Ascending aorta (tissue), 2 donors: ENCODE data around the gene TFPT. TPM values are rescaled to one million over a fixed set of nuclear protein-coding genes. Genes with fewer than 3 reads are reported as not detected.

Source experiments
- DNase-seq, 2 donors: peaks; one replicate each; pipeline ENCODE4 v3.0.0-alpha.2; 2019; ENCODE audit warnings: low spot score in 2 of 2
- H3K27ac ChIP-seq, 2 donors: fragments of 200-600 bp; sonication (generic); one replicate each; pipeline ENCODE4 v1.5.1; 2016 to 2017; ENCODE audit warnings: mild to moderate bottlenecking in 1 of 2
- H3K27me3 ChIP-seq: fragments of 200-600 bp; sonication (generic); one replicate; pipeline ENCODE4 v1.5.1; 2017
- H3K36me3 ChIP-seq, 2 donors: fragments of 200-600 bp; sonication (generic); one replicate each; pipeline ENCODE4 v1.5.1; 2016
- H3K4me1 ChIP-seq, 2 donors: fragments of 200-600 bp; sonication (generic); one replicate each; pipeline ENCODE4 v1.5.1; 2016 to 2017; ENCODE audit warnings: mild to moderate bottlenecking in 1 of 2
- H3K4me3 ChIP-seq, 2 donors: fragments of 200-600 bp; sonication (generic); one replicate each; pipeline ENCODE4 v1.5.1; 2016 to 2017; ENCODE audit warnings: mild to moderate bottlenecking in 1 of 2
- H3K9me3 ChIP-seq, 2 donors: fragments of 200-600 bp; sonication (generic); one replicate each; pipeline ENCODE4 v1.5.1; 2016
- intact Hi-C: fragments of 100-400 bp; cut with DNase I; formaldehyde crosslinking; loops from one replicate; pipeline ENCODE4 v1.15.1; 2023
- total RNA-seq: library from RNA; depleted of rRNA; stranded (reverse); fragments of >200 nt; gene quantifications from one replicate; pipeline ENCODE4 v1.1.0, GENCODE V29; 2016
- TF ChIP-seq, protein P1 (sequence below), 3 experiments: fragments of 200-600 bp in 2 of 3; fragments of 450-650 bp in 1 of 3; sonication (generic) in 2 of 3; IDR thresholded peaks; one replicate each; pipeline ENCODE4 v1.5.1; 2016 to 2019; ENCODE audit warnings: antibody characterized with exemption in 3 of 3, mild to moderate bottlenecking in 1 of 3, moderate library complexity in 1 of 3

Gene TFPT
- total RNA-seq, 1 donor from 2014 or later, result 10.6 TPM

DNA sequence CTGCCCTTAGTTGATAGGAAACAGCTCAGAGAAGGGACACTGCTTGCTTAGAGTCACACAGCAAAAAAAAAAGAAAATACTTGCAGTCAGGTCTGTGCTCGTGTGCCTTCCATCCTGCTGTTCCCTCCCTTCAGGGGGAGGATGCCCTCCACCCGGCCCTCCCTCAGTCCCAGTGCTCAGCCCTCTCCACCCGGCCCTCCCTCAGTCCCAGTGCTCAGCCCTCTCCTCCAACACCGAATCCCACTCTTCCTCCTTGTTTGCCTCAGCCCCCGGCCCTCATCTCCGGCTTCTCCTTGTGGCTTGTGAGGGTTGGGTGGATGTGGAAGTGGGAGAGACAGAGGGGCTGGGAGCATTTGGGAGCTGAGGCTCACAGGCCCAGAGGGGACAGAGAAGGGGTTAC is 5.8 kb downstream of the TFPT start:
- intact Hi-C loops, result loop anchor here (10.0 kb wide), 1 partner anchor 355 kb away; the partner anchor contains the start of gene LENG9
- peaks cover 5 to 10% of the 10 kb centered on the region in 2 donors for H3K4me1 ChIP-seq
- peaks cover 46 to 53% of the 10 kb centered on the region in 2 donors for H3K36me3 ChIP-seq
- no peak overlapping the region for H3K4me3 ChIP-seq
- H3K27me3 ChIP-seq, result no peaks in the 10 kb centered on the region
- no peaks in the 10 kb centered on the region for H3K9me3 ChIP-seq
- TF ChIP-seq, protein P1, sequence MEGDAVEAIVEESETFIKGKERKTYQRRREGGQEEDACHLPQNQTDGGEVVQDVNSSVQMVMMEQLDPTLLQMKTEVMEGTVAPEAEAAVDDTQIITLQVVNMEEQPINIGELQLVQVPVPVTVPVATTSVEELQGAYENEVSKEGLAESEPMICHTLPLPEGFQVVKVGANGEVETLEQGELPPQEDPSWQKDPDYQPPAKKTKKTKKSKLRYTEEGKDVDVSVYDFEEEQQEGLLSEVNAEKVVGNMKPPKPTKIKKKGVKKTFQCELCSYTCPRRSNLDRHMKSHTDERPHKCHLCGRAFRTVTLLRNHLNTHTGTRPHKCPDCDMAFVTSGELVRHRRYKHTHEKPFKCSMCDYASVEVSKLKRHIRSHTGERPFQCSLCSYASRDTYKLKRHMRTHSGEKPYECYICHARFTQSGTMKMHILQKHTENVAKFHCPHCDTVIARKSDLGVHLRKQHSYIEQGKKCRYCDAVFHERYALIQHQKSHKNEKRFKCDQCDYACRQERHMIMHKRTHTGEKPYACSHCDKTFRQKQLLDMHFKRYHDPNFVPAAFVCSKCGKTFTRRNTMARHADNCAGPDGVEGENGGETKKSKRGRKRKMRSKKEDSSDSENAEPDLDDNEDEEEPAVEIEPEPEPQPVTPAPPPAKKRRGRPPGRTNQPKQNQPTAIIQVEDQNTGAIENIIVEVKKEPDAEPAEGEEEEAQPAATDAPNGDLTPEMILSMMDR (IDR thresholded peaks at IDR 0.05), result no peak
- DNase-seq, result no peak
- H3K27ac ChIP-seq, result no peak overlapping the region

DNA sequence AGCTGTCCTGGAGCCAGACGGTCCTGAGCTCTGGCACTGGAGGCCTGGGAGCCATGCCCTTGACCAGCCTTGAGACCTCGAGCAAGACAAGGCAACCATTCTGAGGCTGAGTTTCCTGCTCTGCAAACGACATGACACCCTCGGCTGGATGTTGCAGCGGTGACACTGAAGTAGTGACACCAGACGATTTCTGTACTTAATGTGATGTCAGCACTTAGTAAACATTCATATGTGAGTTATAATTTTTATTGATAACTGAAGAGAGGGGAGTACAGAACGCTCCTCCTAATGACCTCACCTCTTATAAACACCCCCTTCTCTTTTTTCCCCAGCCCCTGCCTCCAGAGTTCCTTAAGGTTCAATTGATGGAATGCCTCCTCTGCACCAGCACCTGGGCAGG is 7.0 kb downstream of the TFPT start:
- H3K27ac ChIP-seq, result no peak overlapping the region
- no peak for DNase-seq
- intact Hi-C loops, result loop anchor here (10.0 kb wide), 1 partner anchor 356 kb away; the partner anchor contains the start of gene LENG9
- H3K4me3 ChIP-seq, result no peak overlapping the region
- peaks cover 0 to 3% of the 10 kb centered on the region in 2 donors for H3K4me1 ChIP-seq
- H3K27me3 ChIP-seq, result no peaks in the 10 kb centered on the region
- H3K9me3 ChIP-seq, result no peaks in the 10 kb centered on the region
- peaks cover 46 to 53% of the 10 kb centered on the region in 2 donors for H3K36me3 ChIP-seq
- TF ChIP-seq, protein P1 (IDR thresholded peaks at IDR 0.05), result no peak

DNA sequence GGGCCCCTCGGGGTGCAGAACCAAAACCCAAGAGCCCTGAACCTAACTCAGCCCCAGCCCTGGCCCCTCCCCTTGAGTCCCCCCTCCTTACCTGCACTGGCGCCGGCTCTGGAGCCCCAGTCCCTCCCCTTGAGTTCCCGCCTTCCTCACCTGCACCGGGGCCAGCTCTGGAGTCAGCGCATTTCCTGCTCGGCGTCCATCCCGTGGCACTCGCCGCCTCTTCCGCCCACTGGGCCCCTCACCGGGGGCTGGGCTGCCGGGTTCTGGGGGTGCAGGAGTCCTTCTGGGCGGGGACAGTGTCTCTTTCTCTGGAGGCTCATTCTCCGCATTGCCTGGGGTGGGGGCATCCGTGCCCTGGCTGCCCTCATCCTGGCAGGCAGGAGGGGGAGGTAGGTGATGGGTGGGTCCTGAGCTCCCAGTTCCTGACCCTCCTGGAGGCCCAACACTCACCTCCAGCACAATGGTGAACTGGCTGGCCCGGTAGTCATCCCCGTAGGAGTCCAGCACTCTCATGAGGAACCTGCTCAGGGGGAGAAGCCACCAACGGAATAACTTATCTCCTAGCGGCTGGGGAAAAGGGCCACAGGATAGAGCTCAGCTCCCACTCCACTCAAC is 7.5 kb downstream of the TFPT start:
- Histone ChIP-seq H3K36me3 (peaks cover 46 to 53% of the 10 kb centered on the region in 2 donors), H3K4me3 (no peak overlapping the region), H3K4me1 (peaks cover 0 to 7% of the 10 kb centered on the region in 2 donors), H3K27me3 (no peaks in the 10 kb centered on the region), H3K27ac (no peak overlapping the region), H3K9me3 (no peaks in the 10 kb centered on the region)
- intact Hi-C loops, result loop anchor here (10.0 kb wide), 1 partner anchor 357 kb away; the partner anchor contains the start of gene LENG9
- TF ChIP-seq, protein P1 (IDR thresholded peaks at IDR 0.05), result no peak
- DNase-seq, result no peak

DNA sequence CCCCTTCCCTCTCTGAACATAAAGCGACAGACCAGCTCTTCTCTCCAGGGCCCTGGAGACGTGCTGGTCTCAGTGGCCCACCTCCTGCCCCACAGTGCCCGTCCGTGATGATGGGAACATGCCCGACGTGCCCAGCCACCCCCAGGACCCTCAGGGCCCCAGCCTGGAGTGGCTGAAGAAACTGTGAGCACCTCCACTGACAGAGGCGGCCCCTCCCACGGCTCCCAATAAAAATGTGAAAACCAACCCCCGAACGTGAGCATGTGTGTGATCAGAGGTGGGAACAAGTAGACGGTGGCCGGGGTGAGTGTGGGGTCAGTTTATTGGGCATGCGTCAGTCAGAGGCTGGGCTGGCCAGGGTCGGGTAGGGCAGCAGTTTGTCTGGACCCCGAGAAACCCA is 8.7 kb downstream of the TFPT start:
- no peak overlapping the region for H3K4me3 ChIP-seq
- H3K27me3 ChIP-seq, result no peaks in the 10 kb centered on the region
- H3K4me1 ChIP-seq, result peaks cover 0 to 7% of the 10 kb centered on the region in 2 donors
- H3K27ac ChIP-seq, result no peak overlapping the region
- TF ChIP-seq, protein P1 (IDR thresholded peaks at IDR 0.05), result no peak
- intact Hi-C loops, result loop anchor here (10.0 kb wide), 1 partner anchor 358 kb away; the partner anchor contains the start of gene LENG9
- peaks cover 46 to 53% of the 10 kb centered on the region in 2 donors for H3K36me3 ChIP-seq
- no peak for DNase-seq
- no peaks in the 10 kb centered on the region for H3K9me3 ChIP-seq

DNA sequence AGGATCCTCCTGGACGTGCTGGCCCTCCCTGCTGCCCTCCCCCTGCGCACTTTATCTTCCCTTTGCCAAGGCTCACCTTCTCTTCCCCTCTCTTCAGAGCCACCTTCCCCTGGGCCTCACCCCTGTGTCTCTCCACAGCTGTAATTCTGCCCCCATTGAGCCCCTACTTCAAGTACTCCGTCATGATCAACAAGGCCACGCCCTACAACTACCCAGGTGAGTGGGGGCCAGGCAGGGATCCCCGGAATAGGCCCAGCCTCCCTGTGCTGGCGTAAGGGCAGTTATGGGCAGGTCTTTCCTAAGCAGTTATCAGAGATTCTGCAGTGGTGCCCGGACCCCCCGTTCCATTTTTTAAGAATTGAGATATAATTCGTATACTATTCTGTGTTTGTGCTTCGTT is 9.7 kb downstream of the TFPT start:
- TF ChIP-seq, protein P1 (IDR thresholded peaks at IDR 0.05), result no peak
- Histone ChIP-seq H3K27ac (no peak overlapping the region), H3K4me3 (no peak overlapping the region), H3K27me3 (no peaks in the 10 kb centered on the region), H3K9me3 (no peaks in the 10 kb centered on the region), H3K36me3 (peaks cover 43 to 49% of the 10 kb centered on the region in 2 donors), H3K4me1 (peaks cover 0 to 7% of the 10 kb centered on the region in 2 donors)
- intact Hi-C loops, result loop anchor here (10.0 kb wide), 1 partner anchor 359 kb away; the partner anchor contains the start of gene LENG9
- DNase-seq, result no peak
